Duodenal mucosa (tissue), 2 donors: Measurements from ENCODE around the gene UQCC5.
A peak's percentile ranks its signal among the peaks of the same experiment; 100 is the strongest.

Experiments used
- H3K27ac ChIP-seq: one replicate; pipeline ENCODE4 v1.7.0; 2013; ENCODE audit warnings: low read depth, low read length
- H3K27me3 ChIP-seq, 2 donors: one replicate each; pipeline ENCODE4 v1.7.0; 2013; ENCODE audit warnings: low read length in 2 of 2, control low read depth in 1 of 2; ENCODE audit not compliant: insufficient read depth in 2 of 2, control insufficient read depth in 1 of 2
- H3K36me3 ChIP-seq, 2 donors: one replicate each; pipeline ENCODE4 v1.7.0; 2013; ENCODE audit warnings: low read length in 2 of 2, control low read depth in 1 of 2; ENCODE audit not compliant: insufficient read depth in 2 of 2, control insufficient read depth in 1 of 2
- H3K4me1 ChIP-seq, 2 donors: one replicate each; pipeline ENCODE4 v1.7.0; 2013; ENCODE audit warnings: low read length in 2 of 2, control low read depth in 1 of 2; ENCODE audit not compliant: insufficient read depth in 2 of 2, control insufficient read depth in 1 of 2
- H3K4me3 ChIP-seq, 2 donors: one replicate each; pipeline ENCODE4 v1.7.0; 2013; ENCODE audit warnings: low read length in 2 of 2, low read depth in 1 of 2
- H3K9ac ChIP-seq, 2 donors: one replicate each; pipeline ENCODE4 v1.7.0; 2013; ENCODE audit warnings: low read length in 2 of 2, low read depth in 1 of 2
- H3K9me3 ChIP-seq, 2 donors: one replicate each; pipeline ENCODE4 v1.7.0; 2013; ENCODE audit warnings: low read length in 2 of 2, control low read depth in 1 of 2; ENCODE audit not compliant: control insufficient read depth in 1 of 2

Gene UQCC5

GRCh38 chr3:52516509-52517195 lies 19.8 kb upstream of the UQCC5 start:
- Histone ChIP-seq H3K4me3 (no peak overlapping the region), H3K36me3 (peaks cover 0 to 5% of the 10 kb centered on the region in 2 donors), H3K27me3 (no peaks in the 10 kb centered on the region), H3K4me1 (peaks cover 5 to 8% of the 10 kb centered on the region in 2 donors), H3K27ac (no peak overlapping the region), H3K9ac (no peak overlapping the region), H3K9me3 (no peaks in the 10 kb centered on the region)

GRCh38 chr3:52517796-52518722 lies 18.3 kb upstream of the UQCC5 start:
- Histone ChIP-seq H3K4me3 (peak overlapping the region; percentile 29 to 43), H3K4me1 (peaks cover 5 to 8% of the 10 kb centered on the region in 2 donors)

GRCh38 chr3:52518723-52519444 lies 17.5 kb upstream of the UQCC5 start:
- H3K4me3 ChIP-seq: peak overlapping the region; percentile 29 to 43
- H3K27ac ChIP-seq: no peak overlapping the region
- no peaks in the 10 kb centered on the region for H3K9me3 ChIP-seq
- H3K4me1 ChIP-seq: peaks cover 5 to 8% of the 10 kb centered on the region in 2 donors
- peaks cover 0 to 6% of the 10 kb centered on the region in 2 donors for H3K36me3 ChIP-seq
- H3K9ac ChIP-seq: peak overlapping the region in 1 of 2 donors; percentile 33
- H3K27me3 ChIP-seq: no peaks in the 10 kb centered on the region

More at GRCh38 chr3:52517796-52518722, 18.3 kb upstream of the UQCC5 start:
- Histone ChIP-seq H3K9ac (peak overlapping the region in 1 of 2 donors; percentile 33), H3K9me3 (no peaks in the 10 kb centered on the region), H3K27ac (no peak overlapping the region), H3K27me3 (no peaks in the 10 kb centered on the region), H3K36me3 (peaks cover 0 to 8% of the 10 kb centered on the region in 2 donors)

- no peak overlapping the region for H3K4me3 ChIP-seq
- peaks cover 0 to 6% of the 10 kb centered on the region in 2 donors for H3K36me3 ChIP-seq
- no peaks in the 10 kb centered on the region for H3K9me3 ChIP-seq
- H3K4me1 ChIP-seq: peaks cover 5 to 8% of the 10 kb centered on the region in 2 donors
- no peaks in the 10 kb centered on the region for H3K27me3 ChIP-seq
- no peak overlapping the region for H3K27ac ChIP-seq
- no peak overlapping the region for H3K9ac ChIP-seq
These were observed 16.8 kb upstream of the UQCC5 start for GRCh38 chr3:52519445-52520140.

- peaks cover 0 to 6% of the 10 kb centered on the region in 2 donors for H3K36me3 ChIP-seq
- H3K4me1 ChIP-seq: peaks cover 5 to 8% of the 10 kb centered on the region in 2 donors
- H3K27me3 ChIP-seq: no peaks in the 10 kb centered on the region
- no peak overlapping the region for H3K4me3 ChIP-seq
- no peak overlapping the region for H3K9ac ChIP-seq
- no peak overlapping the region for H3K27ac ChIP-seq
- no peaks in the 10 kb centered on the region for H3K9me3 ChIP-seq
These were observed 16.2 kb upstream of the UQCC5 start for GRCh38 chr3:52520141-52520667.

GRCh38 chr3:52520716-52521487 lies 15.5 kb upstream of the UQCC5 start:
- Histone ChIP-seq H3K4me1 (peaks cover 5 to 8% of the 10 kb centered on the region in 2 donors), H3K9me3 (no peaks in the 10 kb centered on the region), H3K27me3 (no peaks in the 10 kb centered on the region), H3K36me3 (peaks cover 0 to 6% of the 10 kb centered on the region in 2 donors), H3K9ac (no peak overlapping the region), H3K4me3 (no peak overlapping the region), H3K27ac (no peak overlapping the region)

- H3K9ac ChIP-seq: no peak overlapping the region
- peaks cover 5 to 8% of the 10 kb centered on the region in 2 donors for H3K4me1 ChIP-seq
- H3K9me3 ChIP-seq: no peaks in the 10 kb centered on the region
- H3K27me3 ChIP-seq: no peaks in the 10 kb centered on the region
- no peak overlapping the region for H3K27ac ChIP-seq
- H3K36me3 ChIP-seq: peaks cover 0 to 11% of the 10 kb centered on the region in 2 donors
- no peak overlapping the region for H3K4me3 ChIP-seq
These were observed 14.9 kb upstream of the UQCC5 start for GRCh38 chr3:52521488-52521824.

- Histone ChIP-seq H3K36me3 (peaks cover 0 to 11% of the 10 kb centered on the region in 2 donors), H3K27ac (no peak overlapping the region), H3K4me3 (no peak overlapping the region)
These were observed 14.3 kb upstream of the UQCC5 start for GRCh38 chr3:52521881-52522650.

More at GRCh38 chr3:52521881-52522650, 14.3 kb upstream of the UQCC5 start:
- no peaks in the 10 kb centered on the region for H3K27me3 ChIP-seq
- no peaks in the 10 kb centered on the region for H3K9me3 ChIP-seq
- H3K4me1 ChIP-seq: peaks cover 5 to 8% of the 10 kb centered on the region in 2 donors
- no peak overlapping the region for H3K9ac ChIP-seq
